Left forelimb (tissue), 1 donor: ENCODE data around the gene CMTM2.
"Not testable (repeated sequence)": the region's sequence is repeated elsewhere in the genome, so short reads cannot be mapped to it uniquely, and the experiment has no call there.

Experiments used
- DNase-seq: peaks from one replicate; pipeline ENCODE4 v3.0.0-alpha.2; 2018; ENCODE audit warnings: low spot score

Gene CMTM2

DNA sequence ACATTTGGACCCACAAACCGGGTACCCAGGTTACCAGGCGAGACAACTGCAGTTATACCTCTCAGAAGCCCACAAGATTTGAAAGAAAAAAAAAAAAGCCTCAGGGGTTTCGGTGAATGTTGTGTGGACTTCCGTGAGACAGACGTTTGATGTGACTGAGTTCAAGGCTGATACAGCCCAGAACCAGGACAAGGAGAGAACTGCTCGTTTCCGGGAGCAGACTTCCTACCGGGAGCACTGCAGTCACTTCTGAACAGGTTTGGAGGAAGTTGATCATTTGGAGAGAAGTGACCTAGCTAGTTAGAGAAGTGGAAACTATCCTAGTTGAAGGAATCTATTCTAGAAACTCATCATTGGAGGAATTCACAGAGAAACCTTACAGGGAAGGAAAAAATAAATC is 26.0 kb upstream of the CMTM2 start:
- DNase-seq: no peak

GRCh38 chr16:66554021-66554420 is 25.2 kb upstream of the CMTM2 start:
- DNase-seq: no peak

DNA sequence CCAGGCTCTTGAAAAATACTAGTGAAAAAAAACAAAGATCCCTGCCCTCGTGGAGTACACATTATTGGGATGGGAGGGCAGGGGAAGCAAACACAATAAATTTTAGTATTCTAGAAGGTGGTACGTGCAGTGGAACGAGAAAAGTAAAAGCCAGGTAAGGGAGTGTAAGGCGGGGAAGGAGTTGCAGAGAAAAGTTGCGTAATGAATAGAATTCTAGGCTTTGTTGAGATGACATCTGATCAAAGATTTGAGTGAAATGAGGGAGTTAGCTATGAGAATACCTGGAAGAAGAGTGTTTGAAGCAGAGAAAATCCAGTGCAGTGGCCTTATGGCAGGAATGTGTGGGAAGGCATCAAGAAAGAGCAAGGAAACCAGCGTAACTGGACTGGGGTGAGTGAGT is 24.8 kb upstream of the CMTM2 start:
- no peak for DNase-seq

- DNase-seq: no peak
Observed at GRCh38 chr16:66560107-66560506, 19.2 kb upstream of the CMTM2 start.

DNA sequence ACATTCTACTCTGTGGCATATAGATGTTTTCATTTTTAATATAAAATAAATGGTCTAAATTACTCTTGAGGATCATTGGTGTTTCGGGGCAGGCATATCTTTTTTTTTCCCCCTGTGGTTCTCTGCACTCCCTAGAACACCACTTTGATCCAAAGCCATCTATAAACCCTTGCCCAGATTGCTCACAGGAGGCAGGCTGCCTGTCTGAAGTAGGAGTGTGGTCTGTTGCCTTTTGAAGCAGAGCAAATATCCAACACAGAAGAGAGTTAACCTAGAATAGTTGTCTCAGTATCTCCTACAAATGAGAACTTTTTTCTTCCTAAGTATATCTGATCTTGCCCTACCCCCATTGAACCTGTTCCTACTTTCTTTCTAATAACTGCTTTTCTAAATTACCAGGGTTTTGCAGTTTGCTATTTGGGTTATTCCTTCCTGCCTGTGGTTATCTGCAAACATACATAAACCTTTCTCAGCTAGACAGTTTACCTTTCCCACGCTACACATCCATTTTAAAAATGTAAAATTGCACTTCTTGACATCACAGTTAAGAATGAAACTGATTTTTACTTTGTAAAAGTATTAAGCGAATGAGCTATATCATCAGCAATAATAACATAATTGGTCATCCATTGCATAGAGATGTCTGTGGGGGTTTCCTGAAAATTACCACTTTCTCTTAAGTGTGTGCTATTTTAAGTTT is 17.7 kb upstream of the CMTM2 start:
- DNase-seq: no peak

DNA sequence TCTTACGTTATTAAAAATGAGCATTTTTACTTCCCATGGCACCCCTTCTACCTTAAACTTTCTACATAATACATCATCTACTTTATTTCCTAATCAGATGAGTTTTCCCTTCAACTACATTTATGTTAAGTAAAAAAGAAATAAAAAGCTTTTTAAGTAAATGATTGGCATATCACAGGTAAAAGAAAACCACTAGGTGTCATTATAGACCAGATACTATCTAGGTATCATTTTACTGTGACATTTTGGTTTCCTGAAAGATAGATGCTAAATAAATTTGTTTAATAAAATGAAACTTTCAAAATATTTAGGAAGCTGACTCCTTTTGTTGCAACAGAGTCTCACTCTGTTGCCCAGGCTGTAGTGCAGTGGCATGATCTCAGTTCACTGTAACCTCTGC is 16.9 kb upstream of the CMTM2 start:
- no peak for DNase-seq

DNA sequence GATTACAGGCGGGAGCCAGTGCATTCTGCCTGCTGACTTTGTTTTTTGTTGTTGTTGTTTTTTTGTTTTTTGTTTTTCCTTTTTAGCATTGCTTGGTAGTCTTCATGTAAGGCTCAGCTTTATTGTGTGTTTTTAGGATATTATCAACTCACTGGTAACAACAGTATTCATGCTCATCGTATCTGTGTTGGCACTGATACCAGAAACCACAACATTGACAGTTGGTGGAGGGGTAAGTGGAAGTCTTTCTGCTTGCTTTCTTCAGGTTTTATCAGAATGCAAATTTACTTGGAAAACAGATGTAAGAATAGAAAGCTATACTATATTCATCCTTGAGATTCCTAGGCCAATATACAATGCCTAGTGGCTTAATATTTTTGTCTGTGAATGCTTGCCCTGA is 16.3 kb upstream of the CMTM2 start:
- no peak for DNase-seq

- DNase-seq: no peak
Observed at GRCh38 chr16:66563574-66564334, 15.5 kb upstream of the CMTM2 start.

DNA sequence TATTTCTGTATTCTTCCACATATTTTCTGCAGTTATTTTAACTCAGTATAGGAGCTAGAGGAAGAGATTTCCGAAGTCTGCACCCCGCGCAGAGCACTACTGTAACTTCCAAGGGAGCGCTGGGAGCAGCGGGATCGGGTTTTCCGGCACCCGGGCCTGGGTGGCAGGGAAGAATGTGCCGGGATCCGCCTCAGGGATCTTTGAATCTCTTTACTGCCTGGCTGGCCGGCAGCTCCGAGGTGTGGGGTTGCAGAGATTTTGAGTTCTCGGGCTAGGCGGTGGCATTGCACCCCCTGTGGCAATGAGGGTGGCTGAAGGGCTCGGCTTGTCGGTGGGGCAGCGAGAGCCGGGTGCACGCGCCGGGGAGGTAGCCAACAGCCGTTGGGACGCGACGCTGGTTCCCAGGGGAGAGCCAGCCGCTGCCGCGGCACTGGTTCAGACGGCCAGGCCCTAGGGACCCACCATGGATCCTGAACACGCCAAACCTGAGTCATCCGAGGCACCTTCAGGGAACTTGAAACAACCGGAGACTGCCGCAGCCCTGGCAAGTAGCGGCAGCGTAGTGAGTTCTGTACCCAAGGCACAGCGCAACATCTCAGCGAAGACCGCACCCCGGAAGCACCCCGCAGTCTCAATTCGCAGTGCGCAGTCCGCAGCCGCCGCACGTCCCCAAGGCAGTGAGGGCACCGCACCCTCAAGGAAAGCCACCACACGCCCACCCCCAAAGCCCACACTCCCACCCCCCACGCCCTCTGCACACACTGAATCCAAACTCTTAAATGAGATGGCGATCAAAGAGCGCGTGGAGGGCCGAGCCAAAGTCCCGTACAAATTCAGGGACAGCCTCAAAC is 13.0 kb upstream of the CMTM2 start, which contains the start of gene CMTM1:
Gene CMTM1 (plus strand): TSS at position 389 of the 851 bp plus-strand sequence. CDS start 75 bp downstream, at position 464.
- DNase-seq: no peak

DNA sequence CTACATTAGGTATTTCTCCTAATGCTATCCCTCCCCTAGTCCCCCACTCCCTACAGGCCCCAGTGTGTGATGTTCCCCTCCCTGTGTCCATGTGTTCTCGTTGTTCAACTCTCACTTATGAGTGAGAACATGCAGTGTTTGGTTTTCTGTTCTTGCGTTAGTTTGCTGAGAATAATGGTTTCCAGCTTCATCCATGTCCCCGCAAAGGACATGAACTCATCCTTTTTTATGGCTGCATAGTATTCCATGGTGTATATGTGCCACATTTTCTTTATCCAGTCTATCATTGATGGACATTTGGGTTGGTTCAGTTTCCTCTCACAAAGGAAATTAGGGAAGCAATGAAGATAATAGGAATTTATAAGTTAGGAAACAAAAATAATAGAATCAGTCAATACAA is 12.0 kb upstream of the CMTM2 start:
- not testable (repeated sequence) for DNase-seq

DNA sequence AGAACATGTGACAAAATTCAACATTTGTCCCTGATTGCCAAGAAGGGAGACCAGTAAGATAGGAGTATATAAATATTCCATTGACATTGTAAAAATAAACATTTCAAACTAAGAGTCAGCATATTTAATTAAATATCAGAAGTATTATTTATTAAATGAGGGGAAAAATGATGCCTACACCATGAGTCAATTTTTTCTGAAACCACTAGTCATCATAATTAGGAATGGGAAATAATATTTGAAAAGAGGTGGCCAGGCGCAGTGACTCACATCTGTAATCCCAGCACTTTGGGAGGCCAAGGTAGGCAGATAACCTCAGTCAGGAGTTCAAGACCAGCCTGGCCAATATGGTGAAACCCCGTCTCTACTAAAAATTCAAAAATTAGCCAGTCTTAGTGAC is 10.9 kb upstream of the CMTM2 start:
- no peak for DNase-seq

- DNase-seq: no peak
Observed at GRCh38 chr16:66569131-66569530, 10.1 kb upstream of the CMTM2 start.

DNA sequence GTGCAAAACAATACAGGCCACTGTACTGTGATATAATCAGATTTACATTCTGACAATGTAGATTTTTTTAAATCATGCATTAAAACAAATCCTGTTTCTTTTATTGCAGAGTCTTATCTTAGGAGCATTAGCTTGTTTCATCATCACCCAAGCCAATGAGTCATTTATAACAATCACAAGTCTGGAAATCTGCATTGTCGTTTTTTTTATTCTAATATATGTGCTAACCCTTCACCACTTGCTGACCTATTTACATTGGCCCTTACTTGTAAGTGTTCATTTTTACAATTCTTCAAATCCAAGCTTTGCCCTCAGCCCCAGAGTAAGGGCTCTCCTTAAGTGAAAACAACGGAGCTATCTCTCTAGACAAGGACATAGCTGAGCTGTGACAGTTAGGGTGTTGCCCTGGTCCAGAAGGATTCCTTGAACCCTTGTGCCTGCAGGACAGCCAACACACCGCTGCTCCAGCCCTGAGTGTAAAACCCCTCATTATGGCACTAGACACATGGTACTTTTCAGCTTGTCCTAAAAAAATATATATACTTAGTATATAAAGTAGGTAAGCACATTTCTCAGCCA is 9.3 kb upstream of the CMTM2 start:
- no peak for DNase-seq

DNA sequence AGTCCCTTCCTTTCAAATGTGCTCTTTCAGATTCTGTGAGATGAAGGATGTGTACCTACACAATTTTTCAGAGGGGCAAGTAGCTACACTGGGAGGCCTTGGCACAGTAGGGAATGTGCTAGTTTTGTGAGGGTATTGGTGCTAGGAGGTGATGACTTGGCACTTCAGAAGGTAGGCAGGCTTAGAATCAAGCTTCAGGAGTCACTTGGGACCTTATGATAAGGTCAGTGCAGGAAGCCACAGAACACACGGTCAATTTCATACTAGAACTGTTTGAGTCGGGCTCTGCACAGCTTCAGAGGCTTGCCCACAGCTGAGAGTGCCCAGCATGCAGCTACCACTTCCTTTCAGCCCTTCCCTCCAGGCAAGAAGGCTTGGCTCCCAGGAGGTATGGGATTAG is 6.9 kb upstream of the CMTM2 start:
- no peak for DNase-seq

- DNase-seq: no peak
Observed at GRCh38 chr16:66574081-66574480, 5.2 kb upstream of the CMTM2 start.

- DNase-seq: no peak
Observed at GRCh38 chr16:66574531-66574930, 4.7 kb upstream of the CMTM2 start.

DNA sequence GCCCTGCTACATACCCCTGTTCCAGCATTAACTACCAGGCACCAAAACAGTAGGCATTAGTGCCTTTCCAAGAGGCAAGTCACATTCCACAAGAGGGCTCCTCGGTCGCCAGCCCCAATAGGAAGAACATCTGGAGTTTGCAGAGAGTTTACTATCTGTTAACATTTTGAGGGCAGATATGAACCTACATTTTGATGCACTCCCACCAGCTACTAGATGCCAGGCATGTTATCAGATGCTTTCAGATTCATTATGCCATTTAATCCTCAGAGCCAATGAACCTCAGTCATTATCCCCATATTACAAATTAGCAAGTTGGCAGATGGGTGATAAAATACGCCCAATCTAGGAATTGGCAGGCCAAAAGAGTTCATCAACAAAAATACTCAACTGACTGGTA is 4.2 kb upstream of the CMTM2 start:
- no peak for DNase-seq

- no peak for DNase-seq
Observed at GRCh38 chr16:66576296-66576695, 3.0 kb upstream of the CMTM2 start.

GRCh38 chr16:66580605-66581209 is 1.4 kb downstream of the CMTM2 start:
- DNase-seq: no peak

DNA sequence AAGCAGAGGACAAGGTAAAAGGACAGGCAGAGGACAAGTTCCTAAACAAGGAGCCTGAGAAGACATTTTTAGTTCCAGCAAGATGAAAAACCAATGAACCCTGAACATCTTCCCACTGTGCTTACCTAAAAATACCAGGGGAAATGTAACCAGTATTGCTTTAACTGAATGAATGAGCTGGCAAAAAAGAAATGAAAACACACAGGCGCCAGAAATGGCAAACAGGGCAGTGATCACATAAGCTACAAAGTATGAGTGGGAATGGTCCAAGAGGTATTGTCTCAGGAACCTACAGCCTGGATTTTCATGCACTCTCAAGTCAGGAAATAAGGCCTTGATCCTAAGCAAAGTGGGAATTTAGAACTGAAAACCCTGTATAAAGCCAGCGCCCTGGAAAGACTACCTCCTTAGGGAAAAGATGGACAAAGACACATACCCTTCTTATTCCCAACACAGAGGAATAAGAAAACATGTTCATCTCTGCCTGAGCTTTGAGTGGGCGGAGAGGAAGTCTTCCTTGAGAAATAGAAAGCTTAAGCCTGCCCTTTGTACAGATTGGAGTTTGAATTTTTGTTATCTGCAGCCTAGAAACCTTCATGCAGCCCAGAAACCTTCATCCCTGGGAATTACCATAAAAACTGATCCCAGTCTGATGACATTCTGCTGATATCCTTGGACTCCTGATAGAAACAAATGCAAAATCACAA is 2.1 kb downstream of the CMTM2 start:
- no peak for DNase-seq
